Stimulated activated CD8-positive, alpha-beta memory T cell treated with anti-CD3 and anti-CD28 coated beads, Interleukin-2, amount 100 ng/mL, for 1 hour (primary cell): Measurements from ENCODE around the gene TUT1.
A peak's percentile ranks its signal among the peaks of the same experiment; 100 is the strongest.
"Not testable (repeated sequence)": the region's sequence is repeated elsewhere in the genome, so short reads cannot be mapped to it uniquely, and the experiment has no call there.

ENCODE experiments used
- DNase-seq, 2 donors: peaks; one replicate each; pipeline ENCODE4 v3.0.0-alpha.2; 2020; ENCODE audit warnings: low read depth in 2 of 2

TUT1 gene

GRCh38 chr11:62591448-62592145 is at the start of gene TUT1:
TUT1 (minus strand) TSS chr11:62591523; CDS start chr11:62591485, 38 bp downstream.
- peak; percentile 87 to 91 for DNase-seq

GRCh38 chr11:62632492-62632891 is 41.2 kb upstream of the TUT1 start:
- no peak for DNase-seq

GRCh38 chr11:62627713-62628112 is 36.4 kb upstream of the TUT1 start:
- DNase-seq: no peak

- DNase-seq: no peak
Observed at GRCh38 chr11:62622476-62623089, 31.3 kb upstream of the TUT1 start.

- DNase-seq: peak; percentile 93 to 94
Observed at GRCh38 chr11:62621567-62622470, 30.5 kb upstream of the TUT1 start, which contains the start of gene B3GAT3. B3GAT3 (minus strand) TSS chr11:62621986; CDS start chr11:62621947, 39 bp downstream.

- no peak for DNase-seq
Observed at GRCh38 chr11:62621027-62621566, 29.8 kb upstream of the TUT1 start.

- DNase-seq: not testable (repeated sequence)
Observed at GRCh38 chr11:62616957-62617356, 25.6 kb upstream of the TUT1 start.

GRCh38 chr11:62615521-62615920 is 24.2 kb upstream of the TUT1 start:
- no peak for DNase-seq

GRCh38 chr11:62614275-62614674 is 23.0 kb upstream of the TUT1 start:
- DNase-seq: no peak

GRCh38 chr11:62613291-62613778 is 22.0 kb upstream of the TUT1 start:
- DNase-seq: no peak

- DNase-seq: peak; percentile 80 to 81
Observed at GRCh38 chr11:62612366-62613290, 21.3 kb upstream of the TUT1 start, which contains the start of the genes EML3 and ROM1. EML3 (minus strand) TSS chr11:62612775; CDS start chr11:62612457, 318 bp downstream. ROM1 (plus strand) TSS chr11:62613257; CDS start chr11:62613282, 25 bp downstream.

- DNase-seq: no peak
Observed at GRCh38 chr11:62611705-62612365, 20.5 kb upstream of the TUT1 start.

GRCh38 chr11:62610814-62611704 is 19.7 kb upstream of the TUT1 start:
- no peak for DNase-seq

GRCh38 chr11:62610403-62610802 is 19.1 kb upstream of the TUT1 start:
- DNase-seq: no peak

- no peak for DNase-seq
Observed at GRCh38 chr11:62608776-62609175, 17.5 kb upstream of the TUT1 start.

- no peak for DNase-seq
Observed at GRCh38 chr11:62607714-62608113, 16.4 kb upstream of the TUT1 start.

GRCh38 chr11:62605902-62606301 is 14.6 kb upstream of the TUT1 start:
- no peak for DNase-seq

GRCh38 chr11:62605467-62605866 is 14.1 kb upstream of the TUT1 start:
- no peak for DNase-seq
